SHP77 treated with DMSO at 0.1 percent for 48 hours (cell line): Measurements from ENCODE around the gene GHITM.

Experiments
- DNase-seq: peaks from one replicate; lab custom pipeline; 2025; lab: John Stamatoyannopoulos, UW

GHITM gene

DNA sequence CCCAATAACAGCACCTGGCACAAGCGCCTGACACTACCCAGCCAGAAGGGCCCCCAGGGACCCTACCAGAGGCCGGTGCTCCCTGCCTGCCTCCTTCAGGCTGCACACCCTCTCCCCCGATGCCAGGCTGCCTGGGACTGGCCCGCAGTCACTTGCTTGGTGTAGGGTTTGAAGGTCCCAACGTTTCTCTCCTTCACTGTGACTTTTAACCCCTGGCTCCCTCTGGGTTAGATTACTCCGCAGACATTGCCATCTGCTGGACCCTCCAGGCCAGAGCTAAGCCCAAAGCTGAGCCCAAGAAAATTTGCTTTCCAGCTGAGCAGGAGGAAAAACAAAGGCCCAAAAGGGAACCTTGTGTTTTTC lies 61.9 kb downstream of the GHITM start:
- no peak for DNase-seq

DNA sequence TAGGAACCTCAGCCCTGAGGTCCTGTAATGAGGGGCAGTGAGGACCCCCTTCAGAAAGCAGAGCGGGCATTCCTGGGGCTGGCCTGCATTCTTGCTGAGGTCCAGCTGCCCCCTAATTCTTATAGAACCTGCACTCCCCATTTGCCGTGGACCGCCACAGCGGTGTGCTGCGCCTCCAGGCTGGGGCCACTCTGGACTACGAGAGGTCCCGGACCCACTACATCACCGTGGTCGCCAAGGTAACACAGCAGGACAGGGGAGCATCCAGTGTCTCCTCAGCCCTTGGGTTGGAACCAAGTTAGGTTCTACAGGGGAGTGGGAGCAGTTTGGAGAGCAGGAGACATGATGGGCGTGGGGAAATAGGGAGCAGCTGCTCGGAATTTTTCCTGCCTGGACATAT lies 62.4 kb downstream of the GHITM start:
- DNase-seq: no peak

DNA sequence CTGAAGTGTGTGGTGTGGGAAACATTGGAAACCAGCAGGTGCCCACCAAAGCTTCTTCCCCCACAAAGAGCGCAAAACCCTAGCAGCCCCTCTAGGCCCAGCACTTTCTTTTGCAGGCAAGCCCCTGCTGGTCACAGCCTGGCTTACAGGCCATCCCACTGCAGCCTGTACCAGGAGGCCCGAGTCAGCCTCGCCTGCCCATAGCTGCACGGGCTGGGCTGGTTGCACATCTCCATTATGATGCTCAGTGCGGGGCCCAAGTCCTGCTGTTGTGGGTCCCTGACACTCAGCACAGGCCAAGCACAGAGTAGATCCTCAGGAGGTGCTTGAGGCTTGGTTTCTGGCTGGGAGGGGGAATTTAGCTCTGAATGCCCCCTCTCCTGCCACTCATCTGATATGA lies 63.0 kb downstream of the GHITM start:
- DNase-seq: no peak
